Astrocyte of the spinal cord (primary cell): ENCODE measurements around the gene CELSR1.
"Not testable (repeated sequence)": the region's sequence is repeated elsewhere in the genome, so short reads cannot be mapped to it uniquely, and the experiment has no call there.

Experiments used
- DNase-seq: peaks from one replicate; pipeline ENCODE4 v3.0.0; 2011; ENCODE audit warnings: low read depth, low spot score
- H3K4me3 ChIP-seq: 2 replicates; pipeline ENCODE4 v1.5.1; 2011; ENCODE audit warnings: low read depth, mild to moderate bottlenecking, low read length, moderate library complexity
- CTCF ChIP-seq: IDR thresholded peaks from 2 replicates; pipeline ENCODE4 v1.5.1; 2012; ENCODE audit warnings: low read depth, mild to moderate bottlenecking, low read length, inconsistent platforms
- in situ Hi-C: cut with HindIII; loops from 2 replicates; pipeline ENCODE4 v1.10.0; 2017; ENCODE audit warnings: low sequenced_read_pairs

CELSR1 gene

GRCh38 chr22:46397514-46397913, 139.9 kb downstream of the CELSR1 start:
- DNase-seq = no peak
- no peak overlapping the region for H3K4me3 ChIP-seq
- in situ Hi-C loops = no loop called here
- no peak for TF ChIP-seq CTCF

- DNase-seq, in situ Hi-C loops, H3K4me3 ChIP-seq: not testable (repeated sequence)
Measured at GRCh38 chr22:46397049-46397448, 140.4 kb downstream of the CELSR1 start.

- in situ Hi-C loops = no loop called here
- TF ChIP-seq CTCF = no peak
- H3K4me3 ChIP-seq = no peak overlapping the region
- DNase-seq = no peak
Measured at GRCh38 chr22:46395145-46395544, 142.3 kb downstream of the CELSR1 start.

- no peak for TF ChIP-seq CTCF
- no peak overlapping the region for H3K4me3 ChIP-seq
- in situ Hi-C loops = no loop called here
- no peak for DNase-seq
Measured at GRCh38 chr22:46394622-46395021, 142.8 kb downstream of the CELSR1 start.

- no peak overlapping the region for H3K4me3 ChIP-seq
- in situ Hi-C loops = no loop called here
- no peak for TF ChIP-seq CTCF
- DNase-seq = no peak
Measured at GRCh38 chr22:46393873-46394272, 143.5 kb downstream of the CELSR1 start.

- no peak for TF ChIP-seq CTCF
- in situ Hi-C loops = no loop called here
Measured at GRCh38 chr22:46392137-46392844, 145.1 kb downstream of the CELSR1 start.

GRCh38 chr22:46391486-46392136, 145.8 kb downstream of the CELSR1 start:
- H3K4me3 ChIP-seq = no peak overlapping the region
- in situ Hi-C loops = no loop called here
- no peak for TF ChIP-seq CTCF

More at GRCh38 chr22:46392137-46392844, 145.1 kb downstream of the CELSR1 start:
- H3K4me3 ChIP-seq = no peak overlapping the region
- DNase-seq = no peak

More at GRCh38 chr22:46391486-46392136, 145.8 kb downstream of the CELSR1 start:
- DNase-seq = no peak
